GF-D8 (cell line): ENCODE data around the gene CADM1.

ENCODE experiments used
- DNase-seq: peaks from one replicate; lab custom pipeline; 2025; lab: John Stamatoyannopoulos, UW

CADM1 gene

GRCh38 chr11:115244758-115245157, 259.5 kb downstream of the CADM1 start:
- DNase-seq = no peak

GRCh38 chr11:115244296-115244695, 259.9 kb downstream of the CADM1 start:
- DNase-seq = no peak

GRCh38 chr11:115242982-115243381, 261.2 kb downstream of the CADM1 start:
- DNase-seq = no peak

GRCh38 chr11:115241899-115242298, 262.3 kb downstream of the CADM1 start:
- no peak for DNase-seq

GRCh38 chr11:115238791-115239190, 265.4 kb downstream of the CADM1 start:
- DNase-seq = no peak

- DNase-seq = no peak
Observed at GRCh38 chr11:115238086-115238485, 266.1 kb downstream of the CADM1 start.

GRCh38 chr11:115237578-115237977, 266.6 kb downstream of the CADM1 start:
- DNase-seq = no peak

GRCh38 chr11:115234794-115235193, 269.4 kb downstream of the CADM1 start:
- DNase-seq = no peak

- DNase-seq = no peak
Observed at GRCh38 chr11:115226556-115226955, 277.7 kb downstream of the CADM1 start.

GRCh38 chr11:115224551-115224950, 279.7 kb downstream of the CADM1 start:
- DNase-seq = no peak

GRCh38 chr11:115222863-115223530, 281.2 kb downstream of the CADM1 start:
- DNase-seq = no peak

- no peak for DNase-seq
Observed at GRCh38 chr11:115222218-115222862, 281.9 kb downstream of the CADM1 start.

- no peak for DNase-seq
Observed at GRCh38 chr11:115221461-115222069, 282.6 kb downstream of the CADM1 start.

GRCh38 chr11:115220911-115221310, 283.3 kb downstream of the CADM1 start:
- DNase-seq = no peak

- DNase-seq = no peak
Observed at GRCh38 chr11:115220423-115220822, 283.8 kb downstream of the CADM1 start.

GRCh38 chr11:115219376-115219775, 284.8 kb downstream of the CADM1 start:
- no peak for DNase-seq

- no peak for DNase-seq
Observed at GRCh38 chr11:115217726-115218311, 286.4 kb downstream of the CADM1 start.

GRCh38 chr11:115215694-115216617, 288.3 kb downstream of the CADM1 start:
- no peak for DNase-seq

- no peak for DNase-seq
Observed at GRCh38 chr11:115214644-115215234, 289.5 kb downstream of the CADM1 start.

GRCh38 chr11:115213007-115213406, 291.2 kb downstream of the CADM1 start:
- no peak for DNase-seq

- DNase-seq = no peak
Observed at GRCh38 chr11:115208808-115209259, 295.4 kb downstream of the CADM1 start.
